Hepatocyte (in vitro differentiated cells): ENCODE measurements around the gene ZNF91. TPM values are rescaled to one million over a fixed set of nuclear protein-coding genes. Genes with fewer than 3 reads are reported as not detected.

Experiments
- DNase-seq: peaks from one replicate; pipeline ENCODE4 v3.0.0-alpha.2; 2016; ENCODE audit warnings: low spot score
- H2AFZ ChIP-seq: fragments of 200-600 bp; sonication (generic); 2 replicates; pipeline ENCODE4 v1.6.0; 2016; ENCODE audit warnings: antibody characterized with exemption, mild to moderate bottlenecking
- H3K27ac ChIP-seq: fragments of 200-600 bp; sonication (generic); 2 replicates; pipeline ENCODE4 v1.5.1; 2016; ENCODE audit warnings: mild to moderate bottlenecking
- H3K27me3 ChIP-seq: fragments of 200-600 bp; sonication (generic); 2 replicates; pipeline ENCODE4 v1.6.1; 2016
- H3K36me3 ChIP-seq: fragments of 200-600 bp; sonication (generic); replicated peaks from 2 replicates; pipeline ENCODE4 v1.5.1; 2016; ENCODE audit warnings: low read depth; ENCODE audit not compliant: insufficient read depth
- H3K4me1 ChIP-seq: fragments of 200-600 bp; sonication (generic); 2 replicates; pipeline ENCODE4 v1.5.1; 2016; ENCODE audit warnings: mild to moderate bottlenecking, moderate library complexity; ENCODE audit not compliant: insufficient read depth
- H3K4me2 ChIP-seq: fragments of 200-600 bp; sonication (generic); 2 replicates; pipeline ENCODE4 v1.6.0; 2016
- H3K4me3 ChIP-seq: fragments of 200-600 bp; sonication (generic); 2 replicates; pipeline ENCODE4 v1.5.1; 2016; ENCODE audit warnings: mild to moderate bottlenecking
- H3K79me2 ChIP-seq: fragments of 200-600 bp; sonication (generic); 2 replicates; pipeline ENCODE4 v1.6.0; 2017; ENCODE audit warnings: mild to moderate bottlenecking
- H3K9me2 ChIP-seq: fragments of 200-600 bp; sonication (generic); replicated peaks from 2 replicates; pipeline ENCODE4 v1.6.0; 2017; ENCODE audit warnings: mild to moderate bottlenecking; ENCODE audit not compliant: insufficient read depth
- H3K9me3 ChIP-seq: fragments of 200-600 bp; sonication (generic); 2 replicates; pipeline ENCODE4 v1.5.1; 2016; ENCODE audit warnings: low read depth, mild to moderate bottlenecking
- H4K20me1 ChIP-seq: fragments of 200-600 bp; sonication (generic); 2 replicates; pipeline ENCODE4 v1.6.0; 2016; ENCODE audit warnings: mild to moderate bottlenecking; ENCODE audit not compliant: insufficient read depth, poor library complexity, severe bottlenecking
- EZH2 ChIP-seq: fragments of 200-600 bp; sonication (generic); IDR thresholded peaks from 2 replicates; pipeline ENCODE4 v1.6.1; 2016; ENCODE audit warnings: antibody characterized with exemption, mild to moderate bottlenecking, borderline replicate concordance
- EZH2phosphoT487 ChIP-seq: fragments of 200-600 bp; sonication (generic); IDR thresholded peaks from one replicate; pipeline ENCODE4 v1.6.1; 2018; ENCODE audit warnings: antibody characterized with exemption, mild to moderate bottlenecking, low read depth, moderate library complexity; ENCODE audit not compliant: unreplicated experiment, severe bottlenecking
- WGBS: methylation state at CpG from one replicate; pipeline ENCODE4 v1.1.6; 2016; ENCODE audit warnings: low lambda C conversion rate; ENCODE audit errors: missing lambda C conversion rate; 5-methylcytosine and 5-hydroxymethylcytosine counted together
- polyA plus RNA-seq: library from polyadenylated mRNA; unstranded; fragments of >200 nt; fragmentation: Nextera tagmentation; extraction: Ambion mirVana; gene quantifications from 2 replicates; pipeline ENCODE4 v1.2.1, GENCODE V29; 2016
- total RNA-seq: library from RNA; depleted of rRNA; stranded (reverse); fragments of >200 nt; gene quantifications from 2 replicates; pipeline ENCODE4 v1.2.3, GENCODE V29; 2014
- TF ChIP-seq, protein P1 (sequence below): fragments of 200-600 bp; sonication (generic); IDR thresholded peaks from 2 replicates; pipeline ENCODE4 v1.5.1; 2016; ENCODE audit warnings: antibody characterized with exemption, mild to moderate bottlenecking; ENCODE audit not compliant: poor library complexity

ZNF91 gene
- total and polyA plus RNA-seq, 2 experiments from 2014 or later = 25.2 to 68.3 TPM

DNA sequence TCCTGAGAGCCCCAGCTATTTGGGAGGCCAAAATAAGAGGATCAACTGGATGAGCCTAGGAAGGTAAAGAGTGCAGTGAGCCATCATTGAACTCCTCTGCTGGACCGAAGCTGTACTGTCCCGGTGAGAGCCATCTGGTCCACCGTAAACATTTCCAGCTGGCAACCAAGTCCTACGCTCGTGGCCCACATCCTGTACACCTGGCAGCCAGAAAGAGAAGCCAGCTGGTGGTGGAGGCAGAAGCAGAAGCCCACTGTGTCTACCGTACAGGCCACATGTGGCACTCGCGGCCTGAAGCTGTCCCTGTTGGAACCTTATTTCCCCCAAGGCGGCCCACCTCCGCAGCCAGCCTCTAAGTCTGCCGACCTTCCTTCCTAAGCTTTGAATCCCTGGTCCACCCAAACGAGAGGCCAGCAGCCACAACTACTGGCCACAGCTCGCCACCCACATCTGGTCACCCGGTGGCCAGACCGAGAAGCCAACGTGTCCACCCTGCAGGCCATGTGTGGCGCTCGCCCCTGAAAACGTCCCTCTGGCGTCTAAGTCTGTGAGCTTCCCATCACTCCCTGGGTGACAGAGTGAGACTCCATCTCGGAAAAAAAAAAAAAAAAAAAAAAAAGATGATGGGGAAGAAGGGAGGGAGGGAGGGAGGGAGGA lies 14.2 kb upstream of the ZNF91 start:
- WGBS = 84% methylated on average over 21 of the region's 21 CpGs
- no peak overlapping the region for H2AFZ ChIP-seq
- peak overlapping the region; percentile 41 for H3K4me2 ChIP-seq
- H3K79me2 ChIP-seq = no peaks in the 10 kb centered on the region
- H3K4me3 ChIP-seq = no peak overlapping the region
- no peaks in the 10 kb centered on the region for H3K36me3 ChIP-seq
- H3K27me3 ChIP-seq = no peaks in the 10 kb centered on the region
- TF ChIP-seq, protein P1, sequence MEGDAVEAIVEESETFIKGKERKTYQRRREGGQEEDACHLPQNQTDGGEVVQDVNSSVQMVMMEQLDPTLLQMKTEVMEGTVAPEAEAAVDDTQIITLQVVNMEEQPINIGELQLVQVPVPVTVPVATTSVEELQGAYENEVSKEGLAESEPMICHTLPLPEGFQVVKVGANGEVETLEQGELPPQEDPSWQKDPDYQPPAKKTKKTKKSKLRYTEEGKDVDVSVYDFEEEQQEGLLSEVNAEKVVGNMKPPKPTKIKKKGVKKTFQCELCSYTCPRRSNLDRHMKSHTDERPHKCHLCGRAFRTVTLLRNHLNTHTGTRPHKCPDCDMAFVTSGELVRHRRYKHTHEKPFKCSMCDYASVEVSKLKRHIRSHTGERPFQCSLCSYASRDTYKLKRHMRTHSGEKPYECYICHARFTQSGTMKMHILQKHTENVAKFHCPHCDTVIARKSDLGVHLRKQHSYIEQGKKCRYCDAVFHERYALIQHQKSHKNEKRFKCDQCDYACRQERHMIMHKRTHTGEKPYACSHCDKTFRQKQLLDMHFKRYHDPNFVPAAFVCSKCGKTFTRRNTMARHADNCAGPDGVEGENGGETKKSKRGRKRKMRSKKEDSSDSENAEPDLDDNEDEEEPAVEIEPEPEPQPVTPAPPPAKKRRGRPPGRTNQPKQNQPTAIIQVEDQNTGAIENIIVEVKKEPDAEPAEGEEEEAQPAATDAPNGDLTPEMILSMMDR = no peak
- TF ChIP-seq EZH2 (no peak), EZH2phosphoT487 (no peak)
- H3K4me1 ChIP-seq = peaks cover 10% of the 10 kb centered on the region
- peak overlapping the region; percentile 67 for H3K27ac ChIP-seq
- no peaks in the 10 kb centered on the region for H3K9me3 ChIP-seq
- no peak for DNase-seq
- H4K20me1 ChIP-seq = no peaks in the 10 kb centered on the region
- no peaks in the 10 kb centered on the region for H3K9me2 ChIP-seq

DNA sequence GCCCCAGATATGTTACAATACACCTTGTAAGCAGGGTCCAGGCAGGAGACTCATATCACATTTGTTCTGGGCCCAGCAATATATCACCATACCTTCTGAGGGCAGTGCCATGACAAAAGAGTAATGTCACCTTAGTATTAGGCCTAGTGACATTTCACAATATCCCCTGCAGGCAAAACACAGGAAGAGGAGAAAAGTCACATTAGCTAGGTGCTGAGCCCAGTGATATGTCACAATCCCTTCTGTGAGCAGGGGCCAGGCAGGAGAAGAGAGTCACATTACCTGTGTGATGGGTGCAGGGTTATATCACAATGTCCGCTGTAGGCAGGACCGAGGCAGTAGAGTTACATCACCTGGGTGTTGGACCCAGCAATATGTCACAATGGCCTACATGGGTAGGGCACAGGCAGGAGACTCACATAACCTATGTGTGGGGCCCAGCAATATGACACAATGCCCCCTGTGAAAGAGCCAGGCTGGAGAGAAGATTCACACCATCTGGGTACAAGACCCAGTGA lies 12.4 kb upstream of the ZNF91 start:
- Histone ChIP-seq H3K36me3 (no peaks in the 10 kb centered on the region), H4K20me1 (no peaks in the 10 kb centered on the region), H3K27ac (peak overlapping the region; percentile 56), H2AFZ (no peak overlapping the region), H3K27me3 (no peaks in the 10 kb centered on the region), H3K9me3 (no peaks in the 10 kb centered on the region), H3K4me1 (peaks cover 20% of the 10 kb centered on the region), H3K79me2 (no peaks in the 10 kb centered on the region), H3K4me3 (no peak overlapping the region), H3K9me2 (no peaks in the 10 kb centered on the region), H3K4me2 (no peak overlapping the region)
- TF ChIP-seq, protein P1 = no peak
- no peak for TF ChIP-seq EZH2phosphoT487
- no peak for TF ChIP-seq EZH2
- no peak for DNase-seq
- 92% methylated on average over 2 of the region's 2 CpGs for WGBS

DNA sequence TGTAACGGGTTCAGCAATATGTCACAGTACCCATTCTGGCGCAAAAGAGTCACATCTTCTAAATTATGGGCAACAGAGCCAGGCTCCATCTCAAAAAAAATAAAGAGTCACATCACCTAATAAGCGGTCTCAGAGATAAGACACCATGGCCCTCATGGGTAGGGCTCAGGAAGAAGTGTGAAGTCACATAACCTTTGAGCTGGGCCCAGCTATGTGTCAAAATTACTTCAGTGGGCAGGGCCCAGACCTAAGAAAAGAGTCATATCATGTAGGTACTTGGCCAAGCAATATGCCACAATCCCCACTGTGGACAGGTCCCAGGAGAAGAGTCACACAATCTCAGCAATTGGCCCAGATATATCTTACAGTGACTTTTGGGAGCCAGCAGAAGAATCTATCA lies 11.4 kb upstream of the ZNF91 start:
- no peak overlapping the region for H2AFZ ChIP-seq
- no peaks in the 10 kb centered on the region for H3K27me3 ChIP-seq
- no peaks in the 10 kb centered on the region for H3K9me3 ChIP-seq
- H3K4me2 ChIP-seq = no peak overlapping the region
- no peaks in the 10 kb centered on the region for H3K36me3 ChIP-seq
- H3K79me2 ChIP-seq = no peaks in the 10 kb centered on the region
- WGBS = 100% methylated on average over 3 of the region's 3 CpGs
- peaks cover 22% of the 10 kb centered on the region for H3K4me1 ChIP-seq
- TF ChIP-seq, protein P1 = no peak
- no peak for TF ChIP-seq EZH2
- no peak for TF ChIP-seq EZH2phosphoT487
- no peak overlapping the region for H3K4me3 ChIP-seq
- peak overlapping the region; percentile 56 for H3K27ac ChIP-seq
- DNase-seq = no peak
- no peaks in the 10 kb centered on the region for H3K9me2 ChIP-seq
- no peaks in the 10 kb centered on the region for H4K20me1 ChIP-seq
